Right lobe of liver (tissue), 6 donors: Measurements from ENCODE around the gene TRAPPC2L. TPM values are rescaled to one million over a fixed set of nuclear protein-coding genes. Genes with fewer than 3 reads are reported as not detected.

Experiments used
- ATAC-seq, 4 donors: fragments of 200-7000 bp; cut with Tn5 transposase; one replicate each; pipeline ENCODE4 v1.9.1; 2020; ENCODE audit warnings: mild to moderate bottlenecking in 4 of 4, moderate library complexity in 4 of 4
- DNase-seq, 3 donors: peaks; one replicate each; pipeline ENCODE4 v3.0.0-alpha.2; 2020
- H3K27ac ChIP-seq, 3 donors: fragments of 200-600 bp; one replicate each; pipeline ENCODE4 v1.8.0; 2022
- H3K27me3 ChIP-seq, 2 donors: fragments of 200-600 bp; one replicate each; pipeline ENCODE4 v1.8.0; 2022
- H3K36me3 ChIP-seq, 4 donors: fragments of 200-600 bp; sonication (generic) in 1 of 4; one replicate each; pipeline versions ENCODE4 v1.5.1 to v1.8.0; 2017 to 2022; ENCODE audit warnings: control low read depth in 1 of 4
- H3K4me1 ChIP-seq, 4 donors: fragments of 200-600 bp; sonication (generic) in 1 of 4; one replicate each; pipeline versions ENCODE4 v1.5.1 to v1.8.0; 2017 to 2022; ENCODE audit warnings: control low read depth in 1 of 4
- H3K4me3 ChIP-seq, 3 donors: fragments of 200-600 bp; one replicate each; pipeline ENCODE4 v1.8.0; 2022
- H3K9me3 ChIP-seq, 4 donors: fragments of 200-600 bp; sonication (generic) in 1 of 4; one replicate each; pipeline versions ENCODE4 v1.5.1 to v1.8.0; 2017 to 2022; ENCODE audit warnings: control low read depth in 1 of 4
- CTCF ChIP-seq, 4 donors: fragments of 200-600 bp in 3 of 4; fragments of 450-650 bp in 1 of 4; IDR thresholded peaks; one replicate each; pipeline versions ENCODE4 v1.5.1 to v1.8.0; 2016 to 2022; ENCODE audit warnings: antibody characterized with exemption in 4 of 4, mild to moderate bottlenecking in 2 of 4
- POLR2A ChIP-seq: fragments of 450-650 bp; IDR thresholded peaks from one replicate; pipeline ENCODE4 v1.6.1; 2017; ENCODE audit warnings: antibody characterized with exemption, mild to moderate bottlenecking
- WGBS: methylation state at CpG from one replicate; pipeline ENCODE4 v1.1.6; 2018; ENCODE audit warnings: low coverage, low lambda C conversion rate; ENCODE audit not compliant: insufficient coverage; ENCODE audit errors: missing lambda C conversion rate; 5-methylcytosine and 5-hydroxymethylcytosine counted together
- intact Hi-C, 2 donors: fragments of 100-400 bp; cut with DNase I; formaldehyde crosslinking; loops; one replicate each; pipeline versions ENCODE4 v1.11.2 to v1.14.1; 2022
- total RNA-seq, 6 experiments: library from RNA; depleted of rRNA in 2 of 6; stranded (reverse); fragments of >200 nt in 2 of 6; fragmentation: NEBNext Ultra II Directional in 3 of 6; extraction: Animal tissue kit (Norgen Biotek cat#: 25700) in 3 of 6; gene quantifications; one replicate each; pipeline versions ENCODE4 v1.1.0 to v1.2.4, GENCODE V29; 2016 to 2023
- donor health status: DM: no; HTN: yes; CAD: no.
- donor health status: DM: no; HTN: no; CAD: no.
- donor health status: DM: no; HTN: no; CAD: no.
- donor health status: DM: no; HTN: yes; CAD: no.
- donor health status: DM: no; HTN: yes; CAD: no.

TRAPPC2L gene
- total RNA-seq, 6 experiments from 2014 or later, result 15.1 to 25.5 (median 20.1) TPM

GRCh38 chr16:88909431-88910210 lies 52.7 kb downstream of the TRAPPC2L start:
- no peak for ATAC-seq
- no peak overlapping the region for H3K27ac ChIP-seq

GRCh38 chr16:88910284-88911135 lies 53.6 kb downstream of the TRAPPC2L start:
- Histone ChIP-seq H3K4me1 (no peaks in the 10 kb centered on the region), H3K27me3 (no peaks in the 10 kb centered on the region), H3K9me3 (no peaks in the 10 kb centered on the region), H3K36me3 (no peaks in the 10 kb centered on the region), H3K27ac (no peak overlapping the region), H3K4me3 (no peak overlapping the region)
- no peak for ATAC-seq
- intact Hi-C loops, result loop anchor here in 1 of 2 donors (10.0 kb wide), 1 partner anchor 154 kb away; no protein-coding TSS in a partner anchor
- no peak for DNase-seq
- TF ChIP-seq POLR2A, result no peak
- no peak for TF ChIP-seq CTCF (IDR thresholded peaks at IDR 0.05)
- WGBS, result 61% methylated on average over 6 of the region's 26 CpGs

More at GRCh38 chr16:88909431-88910210, 52.7 kb downstream of the TRAPPC2L start:
- intact Hi-C loops, result loop anchor here in 1 of 2 donors (10.0 kb wide), 1 partner anchor 155 kb away; no protein-coding TSS in a partner anchor
- Histone ChIP-seq H3K9me3 (no peaks in the 10 kb centered on the region), H3K4me1 (no peaks in the 10 kb centered on the region), H3K27me3 (no peaks in the 10 kb centered on the region), H3K36me3 (no peaks in the 10 kb centered on the region), H3K4me3 (no peak overlapping the region)
- no peak for DNase-seq
- 65% methylated on average over 14 of the region's 44 CpGs for WGBS
- no peak for TF ChIP-seq POLR2A
- no peak for TF ChIP-seq CTCF (IDR thresholded peaks at IDR 0.05)

- no peaks in the 10 kb centered on the region for H3K9me3 ChIP-seq
- 61% methylated on average over 22 of the region's 36 CpGs for WGBS
- no peaks in the 10 kb centered on the region for H3K27me3 ChIP-seq
- H3K4me3 ChIP-seq, result no peak overlapping the region
- intact Hi-C loops, result loop anchor here in 1 of 2 donors (10.0 kb wide), 1 partner anchor 153 kb away; no protein-coding TSS in a partner anchor
- H3K36me3 ChIP-seq, result no peaks in the 10 kb centered on the region
- no peak for DNase-seq
- H3K4me1 ChIP-seq, result no peaks in the 10 kb centered on the region
- H3K27ac ChIP-seq, result no peak overlapping the region
- no peak for TF ChIP-seq POLR2A
- no peak for ATAC-seq
Observed at GRCh38 chr16:88911136-88911945, 54.4 kb downstream of the TRAPPC2L start.

- H3K4me3 ChIP-seq, result no peak overlapping the region
- ATAC-seq (no peak), DNase-seq (no peak)
- TF ChIP-seq POLR2A (no peak), CTCF (IDR thresholded peaks at IDR 0.05) (no peak)
- H3K9me3 ChIP-seq, result no peaks in the 10 kb centered on the region
- H3K36me3 ChIP-seq, result no peaks in the 10 kb centered on the region
- no peaks in the 10 kb centered on the region for H3K4me1 ChIP-seq
- no peaks in the 10 kb centered on the region for H3K27me3 ChIP-seq
- whole genome bisulfite sequencing, result 65% methylated on average over 8 of the region's 16 CpGs
- H3K27ac ChIP-seq, result no peak overlapping the region
- intact Hi-C loops, result loop anchor here in 1 of 2 donors (10.0 kb wide), 1 partner anchor 153 kb away; no protein-coding TSS in a partner anchor
Observed at GRCh38 chr16:88911946-88912310, 55.0 kb downstream of the TRAPPC2L start.

Other genes starting within 250 kb of the TRAPPC2L start
- not detected for gene IL17C, start 218.6 kb upstream of the TRAPPC2L start, total RNA-seq
- 10 to 100 TPM; 22.8 to 70.0 (median 41.3) TPM for gene CYBA, start 206.1 kb upstream of the TRAPPC2L start, total RNA-seq
- gene MVD, start 194.0 kb upstream of the TRAPPC2L start, total RNA-seq, result 10 to 100 TPM; 10.2 to 57.1 (median 15.2) TPM
- gene SNAI3, start 170.6 kb upstream of the TRAPPC2L start, total RNA-seq, result under 1 TPM; 0.15 to 0.98 (median 0.35) TPM
- 10 to 100 TPM in 2 of 6 experiments, 1 to 10 TPM in 4; 8.1 to 12.8 (median 10.0) TPM for gene RNF166, start 150.7 kb upstream of the TRAPPC2L start, total RNA-seq
- 1 to 10 TPM; 5.0 to 9.5 (median 8.2) TPM for gene CTU2, start 150.6 kb upstream of the TRAPPC2L start, total RNA-seq
- 10 to 100 TPM; 48.9 to 91.9 (median 64.4) TPM for gene PIEZO1, start 71.9 kb upstream of the TRAPPC2L start, total RNA-seq
- gene CDT1, start 53.3 kb upstream of the TRAPPC2L start, total RNA-seq, result 1 to 10 TPM in 2 of 6 experiments, under 1 TPM in 4; 0.22 to 9.6 (median 0.42) TPM
- 100 to 1,000 TPM in 2 of 6 experiments, 10 to 100 TPM in 4; 61.4 to 120 (median 74.1) TPM for gene APRT, start 45.2 kb upstream of the TRAPPC2L start, total RNA-seq
- 10 to 100 TPM in 5 of 6 experiments, 1 to 10 TPM in 1; 9.2 to 20.6 (median 16.5) TPM for gene GALNS, start 180 bp upstream of the TRAPPC2L start, total RNA-seq
- gene PABPN1L, start 9.5 kb downstream of the TRAPPC2L start, total RNA-seq, result under 1 TPM in 1 of 6 experiments, not detected in 5; 0.37 TPM
- 1 to 10 TPM; 2.5 to 9.8 (median 4.2) TPM for gene CBFA2T3, start 120.1 kb downstream of the TRAPPC2L start, total RNA-seq
- 10 to 100 TPM; 20.2 to 33.6 (median 29.4) TPM for gene ACSF3, start 236.7 kb downstream of the TRAPPC2L start, total RNA-seq